MCF 10A (cell line): ENCODE data around the gene AAR2. TPM values are rescaled to one million over a fixed set of nuclear protein-coding genes. Genes with fewer than 3 reads are reported as not detected.

Source experiments
- BruUV-seq: library from RNA; stranded (reverse); fragments of 400-500 nt; replicated peaks from 2 replicates; lab custom pipeline; 2021; lab: Mats Ljungman, UMichigan
- CTCF ChIA-PET: fragments of 300-600 bp; sonication (Branson Sonifier 250); formaldehyde crosslinking; extraction: SDS; loops from one replicate; lab custom pipeline; 2021; ENCODE audit warnings: antibody characterized with exemption, inconsistent platforms; lab: Yijun Ruan, JAX
- POLR2A ChIA-PET: fragments of 300-600, 350-650 bp; sonication (Branson Sonifier 250); formaldehyde crosslinking; extraction: SDS; loops from one replicate; lab custom pipeline; 2020; ENCODE audit warnings: antibody characterized with exemption, inconsistent platforms; lab: Yijun Ruan, JAX
- DNase-seq: peaks from one replicate; pipeline ENCODE4 v3.0.0-alpha.2; 2018; ENCODE audit not compliant: unreplicated experiment
- H3K27ac Mint-ChIP-seq: one replicate; pipeline ENCODE4 v1.8.0; 2022; ENCODE audit warnings: mild to moderate bottlenecking, low read depth, mixed read lengths; ENCODE audit not compliant: unreplicated experiment
- H3K27me3 Mint-ChIP-seq: one replicate; pipeline ENCODE4 v1.8.0; 2022; ENCODE audit warnings: mixed read lengths; ENCODE audit not compliant: insufficient read depth, unreplicated experiment
- H3K36me3 Mint-ChIP-seq: one replicate; pipeline ENCODE4 v1.8.0; 2022; ENCODE audit warnings: mild to moderate bottlenecking, moderate library complexity, mixed read lengths; ENCODE audit not compliant: insufficient read depth, unreplicated experiment
- H3K4me1 Mint-ChIP-seq: one replicate; pipeline ENCODE4 v1.8.0; 2022; ENCODE audit warnings: mixed read lengths; ENCODE audit not compliant: insufficient read depth, unreplicated experiment
- H3K4me3 Mint-ChIP-seq: one replicate; pipeline ENCODE4 v1.8.0; 2022; ENCODE audit warnings: mild to moderate bottlenecking, moderate library complexity, mixed read lengths; ENCODE audit not compliant: unreplicated experiment
- H3K9me3 Mint-ChIP-seq: one replicate; pipeline ENCODE4 v1.8.0; 2022; ENCODE audit warnings: mixed read lengths; ENCODE audit not compliant: unreplicated experiment
- intact Hi-C: fragments of 100-400 bp; cut with micrococcal nuclease; formaldehyde crosslinking; loops from 2 replicates; pipeline ENCODE4 v1.14.1; 2022
- total RNA-seq: library from RNA; stranded (reverse); gene quantifications from 2 replicates; pipeline ENCODE4 v1.2.3, GENCODE V29; 2022
- TF ChIP-seq, protein P1 (sequence below): fragments of 200-600 bp; IDR thresholded peaks from one replicate; pipeline ENCODE4 v1.8.0; 2022; ENCODE audit warnings: antibody characterized with exemption, mild to moderate bottlenecking; ENCODE audit not compliant: unreplicated experiment

The AAR2 gene
- total RNA-seq, 1 experiment from 2014 or later, result 21.0 TPM

DNA sequence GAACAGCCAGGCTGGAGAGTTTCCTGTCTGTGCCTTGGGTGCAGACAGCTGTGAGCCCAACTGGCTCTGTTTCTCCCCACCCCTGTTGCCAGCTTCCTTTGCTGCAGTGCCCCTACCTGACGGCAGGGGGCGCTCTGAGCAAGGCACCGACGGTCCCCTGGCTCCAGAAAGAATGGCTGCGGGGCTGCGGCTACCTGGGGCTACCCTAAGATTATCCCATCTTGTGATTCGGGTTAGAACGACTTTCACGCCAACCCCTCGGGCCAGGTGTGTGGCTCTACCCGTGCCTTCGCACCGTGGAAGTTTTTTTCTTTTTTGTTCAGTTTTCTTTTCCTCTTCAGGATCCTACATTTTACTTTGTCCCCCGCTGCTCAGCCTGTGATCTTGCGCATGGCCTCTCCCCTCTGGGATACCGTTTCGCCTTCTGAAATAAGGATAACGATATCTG, 33.4 kb upstream of the AAR2 start:
- intact Hi-C loops, result loop anchor here (1.0 to 5.0 kb wide), 2 partner anchors 236 to 714 kb away; no protein-coding TSS in a partner anchor
- H3K4me1 Mint-ChIP-seq, result no peaks in the 10 kb centered on the region
- BruUV-seq, result no TSS peak
- TF ChIP-seq, protein P1, sequence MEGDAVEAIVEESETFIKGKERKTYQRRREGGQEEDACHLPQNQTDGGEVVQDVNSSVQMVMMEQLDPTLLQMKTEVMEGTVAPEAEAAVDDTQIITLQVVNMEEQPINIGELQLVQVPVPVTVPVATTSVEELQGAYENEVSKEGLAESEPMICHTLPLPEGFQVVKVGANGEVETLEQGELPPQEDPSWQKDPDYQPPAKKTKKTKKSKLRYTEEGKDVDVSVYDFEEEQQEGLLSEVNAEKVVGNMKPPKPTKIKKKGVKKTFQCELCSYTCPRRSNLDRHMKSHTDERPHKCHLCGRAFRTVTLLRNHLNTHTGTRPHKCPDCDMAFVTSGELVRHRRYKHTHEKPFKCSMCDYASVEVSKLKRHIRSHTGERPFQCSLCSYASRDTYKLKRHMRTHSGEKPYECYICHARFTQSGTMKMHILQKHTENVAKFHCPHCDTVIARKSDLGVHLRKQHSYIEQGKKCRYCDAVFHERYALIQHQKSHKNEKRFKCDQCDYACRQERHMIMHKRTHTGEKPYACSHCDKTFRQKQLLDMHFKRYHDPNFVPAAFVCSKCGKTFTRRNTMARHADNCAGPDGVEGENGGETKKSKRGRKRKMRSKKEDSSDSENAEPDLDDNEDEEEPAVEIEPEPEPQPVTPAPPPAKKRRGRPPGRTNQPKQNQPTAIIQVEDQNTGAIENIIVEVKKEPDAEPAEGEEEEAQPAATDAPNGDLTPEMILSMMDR, result peak; percentile 98
- H3K27ac Mint-ChIP-seq, result no peak overlapping the region
- CTCF ChIA-PET, result interaction anchor here (0.6 to 9.6 kb wide), 76 partner anchors 8 to 1635 kb away, joined by 3 to 196 read pairs (median 4); partner anchors contain the start of genes AAR2 and CNBD2
- DNase-seq, result peak; percentile 61
- H3K36me3 Mint-ChIP-seq, result no peaks in the 10 kb centered on the region
- H3K4me3 Mint-ChIP-seq, result no peak overlapping the region
- no peaks in the 10 kb centered on the region for H3K9me3 Mint-ChIP-seq
- POLR2A ChIA-PET, result interaction anchor here (0.6 to 1.4 kb wide), 2 partner anchors 237 to 260 kb away, joined by 3 to 7 read pairs; no protein-coding TSS in a partner anchor
- peaks cover 4% of the 10 kb centered on the region for H3K27me3 Mint-ChIP-seq

DNA sequence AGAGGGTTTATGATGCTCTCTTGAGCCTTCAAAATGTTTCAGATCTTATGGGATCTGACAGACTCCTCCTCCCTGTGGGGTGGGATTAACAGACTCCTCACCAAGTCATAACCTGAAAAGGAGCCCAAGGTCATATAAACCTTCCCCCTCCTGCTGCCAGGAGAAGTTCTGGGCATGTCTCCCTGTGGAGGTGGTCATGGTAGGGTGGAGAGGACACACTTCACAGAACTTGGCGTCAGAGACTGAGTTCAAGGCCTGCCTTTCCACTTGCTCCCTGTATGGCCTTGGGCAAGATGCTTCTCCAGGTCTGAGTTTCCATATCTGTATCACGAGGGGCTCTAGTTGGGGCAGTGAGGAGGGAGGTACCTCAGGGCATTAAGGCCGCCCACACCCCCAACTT, 32.4 kb upstream of the AAR2 start:
- no peak for DNase-seq
- H3K27me3 Mint-ChIP-seq, result peaks cover 10% of the 10 kb centered on the region
- no peak overlapping the region for H3K4me3 Mint-ChIP-seq
- H3K4me1 Mint-ChIP-seq, result no peaks in the 10 kb centered on the region
- TF ChIP-seq, protein P1, result no peak
- no peaks in the 10 kb centered on the region for H3K9me3 Mint-ChIP-seq
- intact Hi-C loops, result loop anchor here (1.0 to 5.0 kb wide), 2 partner anchors 235 to 713 kb away; no protein-coding TSS in a partner anchor
- POLR2A ChIA-PET, result no interaction called here
- no TSS peak for BruUV-seq
- no peaks in the 10 kb centered on the region for H3K36me3 Mint-ChIP-seq
- CTCF ChIA-PET, result interaction anchor here (0.6 to 9.6 kb wide), 15 partner anchors 9 to 749 kb away, joined by 3 to 196 read pairs (median 5); no protein-coding TSS in a partner anchor
- H3K27ac Mint-ChIP-seq, result no peak overlapping the region

DNA sequence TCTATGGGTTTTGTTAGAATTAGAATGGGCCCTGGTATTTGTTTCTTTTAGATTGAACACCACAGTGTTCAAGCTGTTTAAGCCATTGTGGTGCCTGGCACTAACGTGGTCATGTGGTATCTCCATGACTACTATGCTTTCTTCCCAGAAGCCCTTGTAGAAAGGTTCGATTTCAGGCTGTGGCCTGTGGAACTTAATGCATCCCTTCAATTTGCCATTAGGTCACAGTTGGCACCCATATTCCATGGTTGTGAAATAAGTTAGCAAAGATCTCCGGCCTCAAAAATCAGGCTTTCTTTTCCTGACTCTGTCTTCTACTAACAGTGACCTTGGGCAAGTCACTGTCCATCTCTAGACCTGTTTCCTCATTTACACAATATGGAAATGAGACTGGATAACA, 31.3 kb upstream of the AAR2 start:
- POLR2A ChIA-PET, result no interaction called here
- TF ChIP-seq, protein P1, result no peak

DNA sequence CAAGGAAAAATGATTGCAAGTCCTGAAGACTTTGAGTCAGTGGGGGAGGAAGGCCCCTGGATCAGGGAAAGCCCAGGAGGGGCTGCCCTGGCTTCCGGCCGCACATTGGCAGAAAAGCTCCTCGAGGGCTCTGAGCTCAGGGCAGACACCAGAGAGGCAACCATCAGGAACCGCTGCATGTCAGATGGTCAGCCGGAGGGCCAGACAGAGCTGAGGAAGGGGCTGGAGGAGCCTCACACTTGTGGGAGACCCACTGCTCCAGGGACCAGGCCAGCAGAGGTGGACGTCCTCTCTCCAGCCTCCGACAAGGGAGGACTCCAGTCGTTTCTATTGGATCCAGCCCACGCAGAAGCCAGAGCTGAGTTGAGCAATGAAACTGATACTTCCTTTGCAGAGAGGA, 30.2 kb upstream of the AAR2 start:
- no peak for DNase-seq
- no peak overlapping the region for H3K27ac Mint-ChIP-seq
- CTCF ChIA-PET, result interaction anchor here (0.6 to 0.9 kb wide), 3 partner anchors 233 to 475 kb away, joined by 3 to 6 read pairs (median 3); no protein-coding TSS in a partner anchor
- TF ChIP-seq, protein P1, result no peak
- H3K4me1 Mint-ChIP-seq, result no peaks in the 10 kb centered on the region
- no peaks in the 10 kb centered on the region for H3K36me3 Mint-ChIP-seq
- H3K27me3 Mint-ChIP-seq, result peaks cover 10% of the 10 kb centered on the region
- no peak overlapping the region for H3K4me3 Mint-ChIP-seq
- no peaks in the 10 kb centered on the region for H3K9me3 Mint-ChIP-seq
- no TSS peak for BruUV-seq
- intact Hi-C loops, result no loop called here
- POLR2A ChIA-PET, result interaction anchor here (0.6 kb wide), 1 partner anchor 10 kb away, joined by 4 read pairs; no protein-coding TSS in a partner anchor

More for the DNA sequence above, 31.3 kb upstream of the AAR2 start:
- Mint-ChIP-seq H3K27ac (no peak overlapping the region), H3K4me3 (no peak overlapping the region), H3K27me3 (peaks cover 10% of the 10 kb centered on the region), H3K36me3 (no peaks in the 10 kb centered on the region), H3K4me1 (no peaks in the 10 kb centered on the region), H3K9me3 (no peaks in the 10 kb centered on the region)
- intact Hi-C loops, result no loop called here
- no TSS peak for BruUV-seq
- no peak for DNase-seq
- CTCF ChIA-PET, result interaction anchor here (0.7 to 9.6 kb wide), 2 partner anchors 24 to 238 kb away, joined by 3 to 196 read pairs; no protein-coding TSS in a partner anchor
